GM23338 (cell line): ENCODE measurements around the gene RADIL. TPM values are rescaled to one million over a fixed set of nuclear protein-coding genes. Genes with fewer than 3 reads are reported as not detected.

Experiments
- ATAC-seq: fragments of 200-7000 bp; cut with Tn5 transposase; 3 replicates; pipeline ENCODE4 v1.9.1; 2020
- DNase-seq: peaks from one replicate; pipeline ENCODE4 v3.0.0-alpha.2; 2015; ENCODE audit warnings: low spot score
- H2AFZ ChIP-seq: fragments of 200-600 bp; sonication (generic); 2 replicates; pipeline ENCODE4 v1.8.0; 2016; ENCODE audit warnings: antibody characterized with exemption, mild to moderate bottlenecking, moderate library complexity
- H3F3A ChIP-seq: fragments of 200-600 bp; sonication (generic); replicated peaks from 2 replicates; pipeline ENCODE4 v1.8.0; 2017; ENCODE audit warnings: antibody characterized with exemption, mixed run types, low read depth
- H3K27ac ChIP-seq: fragments of 200-600 bp; sonication (generic); 2 replicates; pipeline ENCODE4 v1.6.1; 2016; ENCODE audit warnings: low read depth
- H3K27me3 ChIP-seq: fragments of 200-600 bp; sonication (generic); 2 replicates; pipeline ENCODE4 v1.8.0; 2016; ENCODE audit warnings: mild to moderate bottlenecking, mixed run types, moderate library complexity; ENCODE audit not compliant: insufficient read depth
- H3K36me3 ChIP-seq: fragments of 200-600 bp; sonication (generic); 2 replicates; pipeline ENCODE4 v1.8.0; 2016; ENCODE audit warnings: mild to moderate bottlenecking; ENCODE audit not compliant: insufficient read depth
- H3K4me1 ChIP-seq: fragments of 200-600 bp; sonication (generic); 2 replicates; pipeline ENCODE4 v1.8.0; 2016; ENCODE audit warnings: mild to moderate bottlenecking, moderate library complexity; ENCODE audit not compliant: insufficient read depth
- H3K4me2 ChIP-seq: fragments of 200-600 bp; sonication (generic); 2 replicates; pipeline ENCODE4 v1.7.1; 2017; ENCODE audit warnings: mixed run types
- H3K4me3 ChIP-seq: fragments of 200-600 bp; sonication (generic); 2 replicates; pipeline ENCODE4 v1.6.1; 2016; ENCODE audit warnings: mixed run types
- H3K79me2 ChIP-seq: fragments of 200-600 bp; sonication (generic); replicated peaks from 2 replicates; pipeline ENCODE4 v1.8.0; 2017; ENCODE audit warnings: mild to moderate bottlenecking; ENCODE audit not compliant: insufficient read depth
- H3K9me2 ChIP-seq: fragments of 200-600 bp; sonication (generic); 2 replicates; pipeline ENCODE4 v1.8.0; 2017; ENCODE audit not compliant: insufficient read depth
- H4K20me1 ChIP-seq: fragments of 200-600 bp; sonication (generic); replicated peaks from 2 replicates; pipeline ENCODE4 v1.8.0; 2017; ENCODE audit warnings: mild to moderate bottlenecking; ENCODE audit not compliant: insufficient read depth
- H3K27ac Mint-ChIP-seq: 2 replicates; pipeline ENCODE4 v1.8.0; 2020; ENCODE audit warnings: inconsistent platforms, mild to moderate bottlenecking, moderate library complexity, mixed read lengths
- H3K27me3 Mint-ChIP-seq: 3 replicates; pipeline ENCODE4 v1.8.0; 2022; ENCODE audit warnings: low read depth, mild to moderate bottlenecking, moderate library complexity, mixed read lengths, inconsistent platforms; ENCODE audit not compliant: insufficient read depth, poor library complexity
- H3K36me3 Mint-ChIP-seq: 3 replicates; pipeline ENCODE4 v1.8.0; 2021; ENCODE audit warnings: low read depth, mild to moderate bottlenecking, inconsistent platforms, moderate library complexity, mixed read lengths
- H3K4me1 Mint-ChIP-seq: 3 replicates; pipeline ENCODE4 v1.8.0; 2020; ENCODE audit warnings: mild to moderate bottlenecking, inconsistent platforms, mixed read lengths
- H3K4me3 Mint-ChIP-seq: 3 replicates; pipeline ENCODE4 v1.8.0; 2021; ENCODE audit warnings: moderate library complexity, mild to moderate bottlenecking, inconsistent platforms, mixed read lengths
- H3K9me3 Mint-ChIP-seq: 3 replicates; pipeline ENCODE4 v1.8.0; 2020; ENCODE audit warnings: moderate library complexity, mild to moderate bottlenecking, inconsistent platforms, mixed read lengths
- CREB1 ChIP-seq: fragments of 250-450 bp; sonication (Bioruptor Pico); IDR thresholded peaks from 2 replicates; pipeline ENCODE4 v1.5.0; 2020; ENCODE audit warnings: low read depth, mild to moderate bottlenecking, moderate library complexity
- EZH2 ChIP-seq: fragments of 200-600 bp; sonication (generic); IDR thresholded peaks from one replicate; pipeline ENCODE4 v1.8.0; 2017; ENCODE audit warnings: antibody characterized with exemption, mild to moderate bottlenecking, low read depth; ENCODE audit not compliant: unreplicated experiment
- JUNB ChIP-seq: IDR thresholded peaks from one replicate; pipeline ENCODE4 v1.6.1; 2016; ENCODE audit warnings: antibody characterized with exemption; ENCODE audit not compliant: unreplicated experiment
- NANOG ChIP-seq: IDR thresholded peaks from 2 replicates; pipeline ENCODE4 v1.6.1; 2016; ENCODE audit warnings: antibody characterized with exemption, borderline replicate concordance
- POLR2AphosphoS5 ChIP-seq: IDR thresholded peaks from 2 replicates; pipeline ENCODE4 v1.6.1; 2016; ENCODE audit warnings: antibody characterized with exemption, low read depth
- ZNF114 ChIP-seq: fragments of 250-450 bp; sonication (Bioruptor Pico); IDR thresholded peaks from 2 replicates; pipeline ENCODE4 v1.5.0; 2020; ENCODE audit warnings: mild to moderate bottlenecking, moderate library complexity
- polyA plus RNA-seq: library from polyadenylated mRNA; unstranded; fragments of >200 nt; fragmentation: Nextera tagmentation; extraction: Ambion mirVana; gene quantifications from 2 replicates; pipeline ENCODE4 v1.2.1, GENCODE V29; 2016
- total RNA-seq: library from RNA; depleted of rRNA; stranded (reverse); fragments of >200 nt; shearing (Covaris generic); gene quantifications from 2 replicates; pipeline ENCODE4 v1.2.3, GENCODE V29; 2014
- TF ChIP-seq, protein P1 (sequence below): IDR thresholded peaks from 2 replicates; pipeline ENCODE4 v1.6.1; 2016; ENCODE audit warnings: antibody characterized with exemption
- TF ChIP-seq, protein P2 (sequence below), 2 experiments: fragments of 200-600 bp in 1 of 2; sonication (generic) in 1 of 2; conservative IDR thresholded peaks; 2 replicates each; pipeline versions ENCODE4 v1.5.1 to v1.6.1; 2016 to 2017; ENCODE audit warnings: antibody characterized with exemption in 2 of 2, low read depth in 2 of 2, mild to moderate bottlenecking in 2 of 2, moderate library complexity in 1 of 2
- TF ChIP-seq, protein P3 (sequence below): fragments of 250-450 bp; sonication (Bioruptor Pico); IDR thresholded peaks from 2 replicates; pipeline ENCODE4 v1.5.0; 2020; ENCODE audit warnings: mild to moderate bottlenecking, moderate library complexity
- TF ChIP-seq, protein P4 (sequence below): IDR thresholded peaks from one replicate; pipeline ENCODE4 v1.6.1; 2018; ENCODE audit warnings: antibody characterized with exemption; ENCODE audit not compliant: unreplicated experiment

The RADIL gene
- total and polyA plus RNA-seq, 2 experiments from 2014 or later: 4.3 to 9.8 TPM

DNA sequence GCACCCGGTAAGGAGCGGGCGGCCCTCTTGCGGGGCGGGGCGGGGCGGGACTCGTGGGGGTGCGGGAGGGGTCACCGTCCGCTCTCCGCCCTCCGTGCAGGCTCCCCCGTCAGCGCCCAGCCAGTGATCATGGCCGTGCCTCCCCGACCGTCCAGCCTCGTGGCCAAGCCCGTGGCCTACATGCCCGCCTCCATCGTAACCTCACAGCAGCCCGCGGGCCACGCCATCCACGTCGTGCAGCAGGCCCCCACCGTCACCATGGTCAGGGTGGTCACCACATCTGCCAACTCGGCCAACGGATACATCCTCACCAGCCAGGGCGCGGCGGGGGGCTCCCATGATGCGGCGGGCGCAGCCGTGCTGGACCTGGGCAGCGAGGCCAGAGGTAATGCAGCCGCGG, 124.3 kb downstream of the RADIL start:
- Mint-ChIP-seq H3K36me3 (peaks cover 16% of the 10 kb centered on the region), H3K4me3 (no peak overlapping the region), H3K4me1 (no peaks in the 10 kb centered on the region), H3K27ac (no peak overlapping the region), H3K9me3 (no peaks in the 10 kb centered on the region), H3K27me3 (no peaks in the 10 kb centered on the region)
- Histone ChIP-seq H3K9me2 (no peaks in the 10 kb centered on the region), H3K27ac (no peak overlapping the region), H4K20me1 (no peaks in the 10 kb centered on the region; the same call in 1 of the 2 replicates), H3F3A (no peaks in the 10 kb centered on the region), H3K4me2 (no peak overlapping the region), H3K36me3 (no peaks in the 10 kb centered on the region; the same call in 1 of the 2 replicates), H2AFZ (no peak overlapping the region), H3K4me3 (no peak overlapping the region), H3K79me2 (no peaks in the 10 kb centered on the region), H3K4me1 (no peaks in the 10 kb centered on the region), H3K27me3 (no peaks in the 10 kb centered on the region)
- TF ChIP-seq, protein P1, sequence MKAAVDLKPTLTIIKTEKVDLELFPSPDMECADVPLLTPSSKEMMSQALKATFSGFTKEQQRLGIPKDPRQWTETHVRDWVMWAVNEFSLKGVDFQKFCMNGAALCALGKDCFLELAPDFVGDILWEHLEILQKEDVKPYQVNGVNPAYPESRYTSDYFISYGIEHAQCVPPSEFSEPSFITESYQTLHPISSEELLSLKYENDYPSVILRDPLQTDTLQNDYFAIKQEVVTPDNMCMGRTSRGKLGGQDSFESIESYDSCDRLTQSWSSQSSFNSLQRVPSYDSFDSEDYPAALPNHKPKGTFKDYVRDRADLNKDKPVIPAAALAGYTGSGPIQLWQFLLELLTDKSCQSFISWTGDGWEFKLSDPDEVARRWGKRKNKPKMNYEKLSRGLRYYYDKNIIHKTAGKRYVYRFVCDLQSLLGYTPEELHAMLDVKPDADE: no peak
- TF ChIP-seq EZH2: no peak
- TF ChIP-seq, protein P2, sequence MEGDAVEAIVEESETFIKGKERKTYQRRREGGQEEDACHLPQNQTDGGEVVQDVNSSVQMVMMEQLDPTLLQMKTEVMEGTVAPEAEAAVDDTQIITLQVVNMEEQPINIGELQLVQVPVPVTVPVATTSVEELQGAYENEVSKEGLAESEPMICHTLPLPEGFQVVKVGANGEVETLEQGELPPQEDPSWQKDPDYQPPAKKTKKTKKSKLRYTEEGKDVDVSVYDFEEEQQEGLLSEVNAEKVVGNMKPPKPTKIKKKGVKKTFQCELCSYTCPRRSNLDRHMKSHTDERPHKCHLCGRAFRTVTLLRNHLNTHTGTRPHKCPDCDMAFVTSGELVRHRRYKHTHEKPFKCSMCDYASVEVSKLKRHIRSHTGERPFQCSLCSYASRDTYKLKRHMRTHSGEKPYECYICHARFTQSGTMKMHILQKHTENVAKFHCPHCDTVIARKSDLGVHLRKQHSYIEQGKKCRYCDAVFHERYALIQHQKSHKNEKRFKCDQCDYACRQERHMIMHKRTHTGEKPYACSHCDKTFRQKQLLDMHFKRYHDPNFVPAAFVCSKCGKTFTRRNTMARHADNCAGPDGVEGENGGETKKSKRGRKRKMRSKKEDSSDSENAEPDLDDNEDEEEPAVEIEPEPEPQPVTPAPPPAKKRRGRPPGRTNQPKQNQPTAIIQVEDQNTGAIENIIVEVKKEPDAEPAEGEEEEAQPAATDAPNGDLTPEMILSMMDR (conservative IDR thresholded peaks at IDR 0.05; ENCODE audit: low read depth in 2 of 2): no peak
- TF ChIP-seq ZNF114 (CRISPR knock-in tag): no peak
- TF ChIP-seq, protein P3, sequence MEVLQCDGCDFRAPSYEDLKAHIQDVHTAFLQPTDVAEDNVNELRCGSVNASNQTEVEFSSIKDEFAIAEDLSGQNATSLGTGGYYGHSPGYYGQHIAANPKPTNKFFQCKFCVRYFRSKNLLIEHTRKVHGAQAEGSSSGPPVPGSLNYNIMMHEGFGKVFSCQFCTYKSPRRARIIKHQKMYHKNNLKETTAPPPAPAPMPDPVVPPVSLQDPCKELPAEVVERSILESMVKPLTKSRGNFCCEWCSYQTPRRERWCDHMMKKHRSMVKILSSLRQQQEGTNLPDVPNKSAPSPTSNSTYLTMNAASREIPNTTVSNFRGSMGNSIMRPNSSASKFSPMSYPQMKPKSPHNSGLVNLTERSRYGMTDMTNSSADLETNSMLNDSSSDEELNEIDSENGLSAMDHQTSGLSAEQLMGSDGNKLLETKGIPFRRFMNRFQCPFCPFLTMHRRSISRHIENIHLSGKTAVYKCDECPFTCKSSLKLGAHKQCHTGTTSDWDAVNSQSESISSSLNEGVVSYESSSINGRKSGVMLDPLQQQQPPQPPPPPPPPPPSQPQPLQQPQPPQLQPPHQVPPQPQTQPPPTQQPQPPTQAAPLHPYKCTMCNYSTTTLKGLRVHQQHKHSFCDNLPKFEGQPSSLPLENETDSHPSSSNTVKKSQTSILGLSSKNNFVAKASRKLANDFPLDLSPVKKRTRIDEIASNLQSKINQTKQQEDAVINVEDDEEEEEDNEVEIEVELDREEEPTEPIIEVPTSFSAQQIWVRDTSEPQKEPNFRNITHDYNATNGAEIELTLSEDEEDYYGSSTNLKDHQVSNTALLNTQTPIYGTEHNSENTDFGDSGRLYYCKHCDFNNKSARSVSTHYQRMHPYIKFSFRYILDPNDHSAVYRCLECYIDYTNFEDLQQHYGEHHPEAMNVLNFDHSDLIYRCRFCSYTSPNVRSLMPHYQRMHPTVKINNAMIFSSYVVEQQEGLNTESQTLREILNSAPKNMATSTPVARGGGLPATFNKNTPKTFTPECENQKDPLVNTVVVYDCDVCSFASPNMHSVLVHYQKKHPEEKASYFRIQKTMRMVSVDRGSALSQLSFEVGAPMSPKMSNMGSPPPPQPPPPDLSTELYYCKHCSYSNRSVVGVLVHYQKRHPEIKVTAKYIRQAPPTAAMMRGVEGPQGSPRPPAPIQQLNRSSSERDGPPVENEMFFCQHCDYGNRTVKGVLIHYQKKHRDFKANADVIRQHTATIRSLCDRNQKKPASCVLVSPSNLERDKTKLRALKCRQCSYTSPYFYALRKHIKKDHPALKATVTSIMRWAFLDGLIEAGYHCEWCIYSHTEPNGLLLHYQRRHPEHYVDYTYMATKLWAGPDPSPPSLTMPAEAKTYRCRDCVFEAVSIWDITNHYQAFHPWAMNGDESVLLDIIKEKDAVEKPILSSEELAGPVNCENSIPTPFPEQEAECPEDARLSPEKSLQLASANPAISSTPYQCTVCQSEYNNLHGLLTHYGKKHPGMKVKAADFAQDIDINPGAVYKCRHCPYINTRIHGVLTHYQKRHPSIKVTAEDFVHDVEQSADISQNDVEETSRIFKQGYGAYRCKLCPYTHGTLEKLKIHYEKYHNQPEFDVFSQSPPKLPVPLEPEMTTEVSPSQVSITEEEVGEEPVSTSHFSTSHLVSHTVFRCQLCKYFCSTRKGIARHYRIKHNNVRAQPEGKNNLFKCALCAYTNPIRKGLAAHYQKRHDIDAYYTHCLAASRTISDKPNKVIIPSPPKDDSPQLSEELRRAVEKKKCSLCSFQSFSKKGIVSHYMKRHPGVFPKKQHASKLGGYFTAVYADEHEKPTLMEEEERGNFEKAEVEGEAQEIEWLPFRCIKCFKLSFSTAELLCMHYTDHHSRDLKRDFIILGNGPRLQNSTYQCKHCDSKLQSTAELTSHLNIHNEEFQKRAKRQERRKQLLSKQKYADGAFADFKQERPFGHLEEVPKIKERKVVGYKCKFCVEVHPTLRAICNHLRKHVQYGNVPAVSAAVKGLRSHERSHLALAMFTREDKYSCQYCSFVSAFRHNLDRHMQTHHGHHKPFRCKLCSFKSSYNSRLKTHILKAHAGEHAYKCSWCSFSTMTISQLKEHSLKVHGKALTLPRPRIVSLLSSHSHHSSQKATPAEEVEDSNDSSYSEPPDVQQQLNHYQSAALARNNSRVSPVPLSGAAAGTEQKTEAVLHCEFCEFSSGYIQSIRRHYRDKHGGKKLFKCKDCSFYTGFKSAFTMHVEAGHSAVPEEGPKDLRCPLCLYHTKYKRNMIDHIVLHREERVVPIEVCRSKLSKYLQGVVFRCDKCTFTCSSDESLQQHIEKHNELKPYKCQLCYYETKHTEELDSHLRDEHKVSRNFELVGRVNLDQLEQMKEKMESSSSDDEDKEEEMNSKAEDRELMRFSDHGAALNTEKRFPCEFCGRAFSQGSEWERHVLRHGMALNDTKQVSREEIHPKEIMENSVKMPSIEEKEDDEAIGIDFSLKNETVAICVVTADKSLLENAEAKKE (CRISPR knock-in tag): no peak
- TF ChIP-seq, protein P4, sequence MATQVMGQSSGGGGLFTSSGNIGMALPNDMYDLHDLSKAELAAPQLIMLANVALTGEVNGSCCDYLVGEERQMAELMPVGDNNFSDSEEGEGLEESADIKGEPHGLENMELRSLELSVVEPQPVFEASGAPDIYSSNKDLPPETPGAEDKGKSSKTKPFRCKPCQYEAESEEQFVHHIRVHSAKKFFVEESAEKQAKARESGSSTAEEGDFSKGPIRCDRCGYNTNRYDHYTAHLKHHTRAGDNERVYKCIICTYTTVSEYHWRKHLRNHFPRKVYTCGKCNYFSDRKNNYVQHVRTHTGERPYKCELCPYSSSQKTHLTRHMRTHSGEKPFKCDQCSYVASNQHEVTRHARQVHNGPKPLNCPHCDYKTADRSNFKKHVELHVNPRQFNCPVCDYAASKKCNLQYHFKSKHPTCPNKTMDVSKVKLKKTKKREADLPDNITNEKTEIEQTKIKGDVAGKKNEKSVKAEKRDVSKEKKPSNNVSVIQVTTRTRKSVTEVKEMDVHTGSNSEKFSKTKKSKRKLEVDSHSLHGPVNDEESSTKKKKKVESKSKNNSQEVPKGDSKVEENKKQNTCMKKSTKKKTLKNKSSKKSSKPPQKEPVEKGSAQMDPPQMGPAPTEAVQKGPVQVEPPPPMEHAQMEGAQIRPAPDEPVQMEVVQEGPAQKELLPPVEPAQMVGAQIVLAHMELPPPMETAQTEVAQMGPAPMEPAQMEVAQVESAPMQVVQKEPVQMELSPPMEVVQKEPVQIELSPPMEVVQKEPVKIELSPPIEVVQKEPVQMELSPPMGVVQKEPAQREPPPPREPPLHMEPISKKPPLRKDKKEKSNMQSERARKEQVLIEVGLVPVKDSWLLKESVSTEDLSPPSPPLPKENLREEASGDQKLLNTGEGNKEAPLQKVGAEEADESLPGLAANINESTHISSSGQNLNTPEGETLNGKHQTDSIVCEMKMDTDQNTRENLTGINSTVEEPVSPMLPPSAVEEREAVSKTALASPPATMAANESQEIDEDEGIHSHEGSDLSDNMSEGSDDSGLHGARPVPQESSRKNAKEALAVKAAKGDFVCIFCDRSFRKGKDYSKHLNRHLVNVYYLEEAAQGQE: no peak
- TF ChIP-seq POLR2AphosphoS5: no peak
- no peak for TF ChIP-seq NANOG
- no peak for TF ChIP-seq JUNB
- TF ChIP-seq CREB1 (CRISPR knock-in tag): no peak
- no peak for DNase-seq
- no peak for ATAC-seq
